ENCODE measurements around the gene TSPAN10.

The TSPAN10 gene

DNA sequence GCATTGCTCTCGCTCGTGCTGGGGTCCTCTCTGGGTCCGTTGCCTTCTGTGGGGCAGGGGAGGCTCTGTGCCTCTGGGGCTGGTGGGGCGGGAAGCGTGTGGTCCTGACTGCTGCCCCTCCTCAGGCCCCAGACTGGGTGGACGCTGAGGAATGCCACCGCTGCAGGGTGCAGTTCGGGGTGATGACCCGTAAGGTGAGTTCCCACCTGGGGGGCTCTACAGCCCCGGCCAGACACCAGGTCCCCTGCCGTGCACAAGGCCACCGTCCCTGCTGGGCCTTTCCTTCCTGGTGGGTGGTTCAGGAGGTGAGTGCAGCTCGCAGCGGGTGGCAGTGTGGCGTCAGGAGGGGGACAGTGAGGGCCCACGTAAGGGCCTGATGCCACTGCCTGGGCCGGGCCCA is 53.6 kb downstream of the TSPAN10 start:
- DNase-seq = no peak

DNA sequence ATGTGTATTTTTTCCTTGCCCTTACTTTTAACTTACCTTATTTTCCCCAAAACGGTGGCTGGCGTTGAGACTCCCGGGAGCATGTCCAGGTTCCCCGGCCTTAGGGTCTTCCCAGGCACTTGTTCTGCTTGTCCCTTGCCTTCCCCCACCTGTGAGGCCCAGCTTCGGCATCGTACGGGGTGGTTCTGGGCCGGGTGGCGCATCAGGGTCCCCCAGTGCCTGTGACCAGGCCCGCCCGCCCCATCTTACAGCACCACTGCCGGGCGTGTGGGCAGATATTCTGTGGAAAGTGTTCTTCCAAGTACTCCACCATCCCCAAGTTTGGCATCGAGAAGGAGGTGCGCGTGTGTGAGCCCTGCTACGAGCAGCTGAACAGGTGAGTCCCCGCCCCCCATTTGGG is 54.2 kb downstream of the TSPAN10 start:
- DNase-seq = no peak

DNA sequence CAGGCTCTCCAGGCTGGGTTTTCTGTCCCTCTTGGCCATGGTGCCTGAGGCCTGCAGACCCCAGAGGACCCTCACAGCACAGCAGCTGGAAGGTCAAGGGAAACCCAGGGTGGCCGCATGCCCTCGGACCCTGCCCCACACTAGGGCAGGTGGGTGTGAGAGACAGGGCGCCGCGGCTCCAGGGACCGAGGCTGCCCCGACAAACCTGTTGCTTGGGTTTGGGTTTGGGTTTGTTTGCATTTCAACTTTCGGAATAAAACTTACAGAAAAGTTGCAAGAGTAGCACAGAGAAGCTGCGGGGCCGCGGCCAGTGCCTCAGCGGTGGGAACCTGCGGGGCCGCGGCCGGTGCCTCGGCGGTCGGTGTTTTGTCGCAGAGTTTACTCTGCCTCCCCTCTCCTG is 54.6 kb downstream of the TSPAN10 start:
- no peak for DNase-seq

DNA sequence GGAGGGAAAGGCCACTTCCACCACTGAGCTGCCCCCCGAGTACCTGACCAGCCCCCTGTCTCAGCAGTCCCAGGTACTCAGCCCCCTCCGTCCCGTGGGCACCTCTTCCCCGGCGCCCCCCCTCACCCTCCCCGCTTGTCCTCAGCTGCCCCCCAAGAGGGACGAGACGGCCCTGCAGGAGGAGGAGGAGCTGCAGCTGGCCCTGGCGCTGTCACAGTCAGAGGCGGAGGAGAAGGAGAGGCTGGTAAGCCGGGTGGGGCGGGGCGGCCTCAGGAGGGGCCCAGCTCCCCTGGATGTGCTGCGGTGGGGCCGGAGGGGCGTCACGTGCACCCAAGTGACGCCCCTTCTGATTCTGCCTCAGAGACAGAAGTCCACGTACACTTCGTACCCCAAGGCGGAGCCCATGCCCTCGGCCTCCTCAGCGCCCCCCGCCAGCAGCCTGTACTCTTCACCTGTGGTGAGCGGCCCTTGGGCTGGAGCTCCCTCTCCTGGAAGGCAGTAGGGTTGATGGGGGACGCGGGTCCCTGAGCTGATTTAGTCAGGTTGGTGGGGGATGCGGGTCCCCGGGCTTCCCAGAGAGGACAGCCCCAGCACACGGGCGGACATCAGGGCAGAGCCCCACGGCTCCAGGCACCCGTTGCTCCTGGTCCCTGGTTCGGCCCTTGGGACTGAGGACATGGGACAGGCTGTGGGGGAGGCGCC is 56.7 kb downstream of the TSPAN10 start:
- DNase-seq = no peak

DNA sequence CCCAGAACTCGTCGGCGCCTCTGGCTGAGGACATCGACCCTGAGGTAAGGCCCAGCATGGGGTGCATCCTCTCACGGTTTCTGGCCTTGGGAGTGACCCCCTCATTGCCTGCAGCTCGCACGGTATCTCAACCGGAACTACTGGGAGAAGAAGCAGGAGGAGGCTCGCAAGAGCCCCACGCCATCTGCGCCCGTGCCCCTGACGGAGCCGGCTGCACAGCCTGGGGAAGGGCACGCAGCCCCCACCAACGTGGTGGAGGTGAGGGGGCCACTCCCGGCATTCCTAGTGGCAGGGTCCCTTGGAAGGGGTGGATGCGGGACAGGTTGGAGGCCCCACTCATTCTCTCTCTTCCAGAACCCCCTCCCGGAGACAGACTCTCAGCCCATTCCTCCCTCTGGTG is 57.8 kb downstream of the TSPAN10 start:
- no peak for DNase-seq

- no peak for DNase-seq
Measured at GRCh38 chr17:81695211-81695610, 58.2 kb downstream of the TSPAN10 start.

GRCh38 chr17:81695801-81696200 is 58.8 kb downstream of the TSPAN10 start:
- no peak for DNase-seq

GRCh38 chr17:81696218-81696941 is 59.4 kb downstream of the TSPAN10 start:
- no peak for DNase-seq

DNA sequence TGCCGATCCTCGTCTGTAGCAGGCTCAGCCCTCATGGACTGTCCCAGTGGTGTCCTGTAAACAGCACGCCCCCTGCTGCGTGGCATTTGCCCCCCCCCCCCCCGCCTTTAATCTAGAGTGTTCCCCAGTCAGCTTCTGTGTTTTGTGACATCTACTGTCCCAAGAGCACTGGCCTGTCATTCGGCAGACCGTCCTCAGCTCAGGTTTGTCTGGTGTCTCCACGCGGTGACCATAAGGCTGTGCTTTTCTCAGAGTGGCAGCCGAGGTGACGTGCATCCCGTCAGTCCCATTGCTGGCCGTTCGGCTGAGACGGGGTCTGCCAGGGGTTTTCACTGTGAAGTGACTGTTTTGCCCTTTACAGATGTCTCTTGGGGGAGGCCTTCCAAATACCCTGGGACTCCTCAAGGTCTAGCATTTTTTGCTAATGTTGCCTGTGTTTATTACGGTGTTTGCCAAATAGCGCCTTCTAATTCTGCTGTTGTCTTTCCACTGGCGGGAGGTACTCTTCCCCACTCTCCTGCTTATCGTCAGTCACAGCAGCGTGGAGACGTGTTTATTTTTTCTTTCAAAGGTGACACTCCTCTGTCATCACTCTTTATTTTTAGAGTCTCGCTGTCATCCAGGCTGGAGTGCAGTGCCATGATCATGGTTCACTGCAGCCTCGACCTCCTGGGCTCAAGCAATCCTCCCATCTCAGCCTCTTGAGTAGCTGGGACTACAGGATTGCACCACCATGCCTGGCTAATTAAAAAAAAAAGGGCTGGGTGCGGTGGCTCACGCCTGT is 60.5 kb downstream of the TSPAN10 start:
- DNase-seq = no peak
